ENCODE measurements around the gene EEF1A2.
A peak's percentile ranks its signal among the peaks of the same experiment; 100 is the strongest.

The EEF1A2 gene

GRCh38 chr20:63477061-63477616, 21.7 kb downstream of the EEF1A2 start:
- no peak for DNase-seq (ENCODE audit: low read depth)
- no peak for TF ChIP-seq CTCF (conservative IDR thresholded peaks at IDR 0.05; ENCODE audit: low read depth, low read length)
- H3K4me3 ChIP-seq (ENCODE audit: low read depth, low read length) = no peak overlapping the region

GRCh38 chr20:63475209-63475608, 23.7 kb downstream of the EEF1A2 start:
- DNase-seq (ENCODE audit: low read depth) = peak; percentile 47
- TF ChIP-seq CTCF (conservative IDR thresholded peaks at IDR 0.05; ENCODE audit: low read depth, low read length) = no peak
- no peak overlapping the region for H3K4me3 ChIP-seq (ENCODE audit: low read depth, low read length)

GRCh38 chr20:63473555-63474449, 25.1 kb downstream of the EEF1A2 start:
- DNase-seq (ENCODE audit: low read depth) = no peak
- no peak for TF ChIP-seq CTCF (conservative IDR thresholded peaks at IDR 0.05; ENCODE audit: low read depth, low read length)
- H3K4me3 ChIP-seq (ENCODE audit: low read depth, low read length) = no peak overlapping the region

DNA sequence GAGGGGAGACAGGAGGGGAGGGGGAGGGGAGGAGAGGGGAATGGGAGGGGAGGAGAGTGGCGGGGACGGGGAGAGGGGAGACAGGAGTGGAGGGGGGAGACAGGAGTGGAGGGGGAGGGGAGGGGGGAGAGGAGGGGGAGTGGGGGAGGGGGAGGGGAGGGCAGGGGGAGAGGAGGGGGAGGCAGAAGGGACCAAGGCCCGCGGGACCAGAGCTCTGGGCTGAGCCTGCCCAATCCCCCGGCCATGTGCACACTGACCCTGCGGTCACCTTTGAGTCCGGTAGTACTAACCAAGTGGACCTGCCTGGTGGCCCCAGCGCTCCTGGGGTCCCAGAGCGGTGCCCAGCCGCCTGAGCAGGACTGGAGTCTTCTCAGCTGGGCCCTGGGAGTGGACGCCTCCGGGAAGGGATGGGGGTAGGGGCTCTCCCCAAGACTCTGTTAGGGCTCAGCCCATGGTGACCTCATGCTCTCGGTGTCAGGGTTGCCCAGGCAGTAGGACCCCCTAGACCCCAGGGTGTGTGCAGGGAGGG, 26.0 kb downstream of the EEF1A2 start:
- no peak for DNase-seq (ENCODE audit: low read depth)
- TF ChIP-seq CTCF (conservative IDR thresholded peaks at IDR 0.05; ENCODE audit: low read depth, low read length) = no peak
- no peak overlapping the region for H3K4me3 ChIP-seq (ENCODE audit: low read depth, low read length)

- no peak for DNase-seq (ENCODE audit: low read depth)
- H3K4me3 ChIP-seq (ENCODE audit: low read depth, low read length) = no peak within 1 kb of the TSS
- no peak for TF ChIP-seq CTCF (conservative IDR thresholded peaks at IDR 0.05; ENCODE audit: low read depth, low read length)
Measured at GRCh38 chr20:63471981-63472831, 26.7 kb downstream of the EEF1A2 start, which contains the start of gene KCNQ2. Gene KCNQ2, minus strand, starts transcription at chr20:63472655. Its CDS starts 192 bp downstream, at chr20:63472463.

- no peak for DNase-seq (ENCODE audit: low read depth)
- no peak for TF ChIP-seq CTCF (conservative IDR thresholded peaks at IDR 0.05; ENCODE audit: low read depth, low read length)
- no peak overlapping the region for H3K4me3 ChIP-seq (ENCODE audit: low read depth, low read length)
Measured at GRCh38 chr20:63471717-63471980, 27.2 kb downstream of the EEF1A2 start.

Measured in choroid plexus epithelial cell (primary cell).